ENCODE data around the gene LPAR1. TPM values are rescaled to one million over a fixed set of nuclear protein-coding genes. Genes with fewer than 3 reads are reported as not detected.

LPAR1 gene
- total RNA-seq, 5 donors from 2014 or later (not counting 1 experiment from before 2014, with no cell fraction given), result 0.26 to 0.47 (median 0.41) TPM; not detected in 2

DNA sequence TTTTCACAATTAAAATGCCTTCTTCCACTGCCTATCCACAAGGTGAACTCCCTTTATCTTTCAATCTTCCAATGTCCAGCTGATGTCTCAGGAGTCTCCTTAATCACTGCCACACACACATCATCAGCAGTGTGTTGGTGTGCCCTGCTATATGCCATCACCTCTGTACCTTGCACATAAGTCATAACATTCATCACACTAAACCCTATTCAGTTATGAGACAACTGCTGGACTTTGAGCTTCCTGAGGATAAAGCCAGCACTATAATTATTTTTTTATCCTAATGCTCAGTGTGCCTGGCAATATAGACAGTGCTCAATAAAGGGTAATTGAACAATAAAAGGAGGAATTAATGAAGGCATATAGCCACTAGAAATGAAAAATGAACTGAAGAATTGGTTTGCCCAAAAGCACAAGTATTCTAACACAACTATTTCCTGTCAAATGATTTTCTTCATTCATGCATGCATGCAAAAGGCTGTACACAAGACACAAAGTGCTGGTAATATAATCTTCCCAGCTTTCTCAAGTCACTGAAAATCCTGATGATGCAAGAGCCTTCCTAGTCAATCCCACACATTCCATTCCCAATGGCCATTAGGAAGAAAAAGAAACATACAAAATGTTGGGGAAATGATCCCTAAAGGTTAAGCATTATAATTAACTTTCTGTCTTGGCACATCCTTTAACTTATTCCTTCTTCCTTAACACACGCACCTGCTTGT lies 32.4 kb downstream of the LPAR1 start:
- H3K4me1 Mint-ChIP-seq, result no peaks in the 10 kb centered on the region
- Histone ChIP-seq H3K27ac (ENCODE audit: low read length) (no peak overlapping the region), H3K9me3 (no peaks in the 10 kb centered on the region), H3K4me1 (ENCODE audit: control insufficient read depth in 1 of 2, extremely low read depth in 1 of 2, insufficient read depth in 2 of 2, low read length in 2 of 2) (no peaks in the 10 kb centered on the region), H3K4me3 (ENCODE audit: control insufficient read depth in 1 of 2, extremely low read depth in 1 of 2, low read length in 1 of 2) (no peak overlapping the region), H3K36me3 (ENCODE audit: control insufficient read depth in 2 of 2, extremely low read depth in 1 of 2, insufficient read depth in 1 of 2, low read length in 1 of 2) (no peaks in the 10 kb centered on the region), H3K27me3 (replicated peaks in 1 of 2; ENCODE audit: control insufficient read depth in 2 of 2, extremely low read depth in 1 of 2, insufficient read depth in 2 of 2, low read length in 1 of 2) (no peaks in the 10 kb centered on the region)
- ATAC-seq (replicated peaks in 1 of 4), result no peak
- no peak for DNase-seq
- 57% methylated on average over 1 of the region's 1 CpG for WGBS (ENCODE audit: insufficient coverage)
- H3K4me3 Mint-ChIP-seq, result no peak overlapping the region
- peaks cover 3% of the 10 kb centered on the region in 2 donors for H3K27me3 Mint-ChIP-seq
- CTCF ChIA-PET, result no interaction called here
- POLR2A ChIA-PET, result no interaction called here
- H3K36me3 Mint-ChIP-seq, result no peaks in the 10 kb centered on the region
- H3K9me3 Mint-ChIP-seq, result peaks cover 4 to 8% (median 8%) of the 10 kb centered on the region in 3 donors
- H3K27ac Mint-ChIP-seq, result no peak overlapping the region

DNA sequence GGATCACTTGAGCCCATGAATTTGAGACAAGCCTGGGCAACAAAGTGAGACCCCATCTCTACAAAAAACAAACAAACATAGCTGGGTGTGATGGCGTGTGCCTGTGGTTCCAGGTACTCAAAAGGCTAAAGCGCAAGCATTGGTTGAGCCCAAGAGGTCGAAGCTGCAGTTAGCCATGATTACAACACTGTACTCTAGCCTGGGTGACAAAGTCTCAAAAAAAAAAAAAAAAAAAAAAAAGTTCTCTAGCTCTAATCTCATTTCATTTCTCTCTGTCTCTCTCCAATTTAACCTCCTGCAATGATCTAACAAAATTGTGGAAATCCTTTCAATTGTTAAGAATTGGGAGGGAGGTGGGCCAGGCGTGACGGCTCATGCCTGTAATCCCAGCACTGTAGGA lies 33.3 kb downstream of the LPAR1 start:
- Histone ChIP-seq H3K4me1 (ENCODE audit: control insufficient read depth in 1 of 2, extremely low read depth in 1 of 2, insufficient read depth in 2 of 2, low read length in 2 of 2) (no peaks in the 10 kb centered on the region), H3K27me3 (replicated peaks in 1 of 2; ENCODE audit: control insufficient read depth in 2 of 2, extremely low read depth in 1 of 2, insufficient read depth in 2 of 2, low read length in 1 of 2) (no peaks in the 10 kb centered on the region), H3K36me3 (ENCODE audit: control insufficient read depth in 2 of 2, extremely low read depth in 1 of 2, insufficient read depth in 1 of 2, low read length in 1 of 2) (no peaks in the 10 kb centered on the region), H3K4me3 (ENCODE audit: control insufficient read depth in 1 of 2, extremely low read depth in 1 of 2, low read length in 1 of 2) (no peak overlapping the region), H3K9me3 (no peaks in the 10 kb centered on the region), H3K27ac (ENCODE audit: low read length) (no peak overlapping the region)
- no peaks in the 10 kb centered on the region for H3K36me3 Mint-ChIP-seq
- H3K27me3 Mint-ChIP-seq, result peaks cover 3% of the 10 kb centered on the region in 2 donors
- ATAC-seq (replicated peaks in 1 of 4) (no peak), DNase-seq (no peak)
- ChIA-PET CTCF (no interaction called here), POLR2A (no interaction called here)
- peaks cover 4 to 8% (median 8%) of the 10 kb centered on the region in 3 donors for H3K9me3 Mint-ChIP-seq
- H3K27ac Mint-ChIP-seq, result no peak overlapping the region
- 90% methylated on average over 2 of the region's 5 CpGs for WGBS (ENCODE audit: insufficient coverage)
- H3K4me3 Mint-ChIP-seq, result no peak overlapping the region
- H3K4me1 Mint-ChIP-seq, result no peaks in the 10 kb centered on the region

DNA sequence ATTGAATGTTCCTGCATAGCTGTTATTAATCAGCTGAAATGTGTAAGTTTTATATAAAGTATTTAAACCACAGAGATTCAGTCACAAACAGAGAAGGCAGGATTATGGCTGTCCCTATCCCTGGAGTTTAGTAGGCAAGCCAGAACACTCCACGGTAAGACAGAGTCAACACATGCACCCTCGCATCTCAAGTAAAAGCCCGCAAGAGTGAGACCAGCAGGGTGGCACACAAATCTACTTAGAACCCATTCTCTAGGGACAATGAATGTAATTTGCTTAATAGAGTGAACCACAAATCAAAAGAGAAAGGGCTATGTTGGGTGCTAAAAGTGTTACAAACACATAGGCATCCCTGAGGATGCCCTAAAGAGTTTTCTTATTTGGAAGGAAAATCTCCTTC lies 35.1 kb downstream of the LPAR1 start:
- H3K4me1 Mint-ChIP-seq, result no peaks in the 10 kb centered on the region
- H3K27ac ChIP-seq (ENCODE audit: low read length), result no peak overlapping the region
- DNase-seq (no peak), ATAC-seq (replicated peaks in 1 of 4) (no peak)
- H3K9me3 ChIP-seq, result no peaks in the 10 kb centered on the region
- no peak overlapping the region for H3K4me3 Mint-ChIP-seq
- H3K4me3 ChIP-seq (ENCODE audit: control insufficient read depth in 1 of 2, extremely low read depth in 1 of 2, low read length in 1 of 2), result no peak overlapping the region
- CTCF ChIA-PET, result no interaction called here
- H3K36me3 ChIP-seq (ENCODE audit: control insufficient read depth in 2 of 2, extremely low read depth in 1 of 2, insufficient read depth in 1 of 2, low read length in 1 of 2), result no peaks in the 10 kb centered on the region
- WGBS (ENCODE audit: insufficient coverage), result no CpG with 5 or more reads among the region's 3 CpGs
- no peaks in the 10 kb centered on the region for H3K4me1 ChIP-seq (ENCODE audit: control insufficient read depth in 1 of 2, extremely low read depth in 1 of 2, insufficient read depth in 2 of 2, low read length in 2 of 2)
- peaks cover 4 to 8% (median 6%) of the 10 kb centered on the region in 3 donors for H3K9me3 Mint-ChIP-seq
- H3K27ac Mint-ChIP-seq, result no peak overlapping the region
- H3K27me3 Mint-ChIP-seq, result peaks cover 1 to 3% of the 10 kb centered on the region in 2 donors
- POLR2A ChIA-PET, result no interaction called here
- no peaks in the 10 kb centered on the region for H3K27me3 ChIP-seq (replicated peaks in 1 of 2; ENCODE audit: control insufficient read depth in 2 of 2, extremely low read depth in 1 of 2, insufficient read depth in 2 of 2, low read length in 1 of 2)
- no peaks in the 10 kb centered on the region for H3K36me3 Mint-ChIP-seq

DNA sequence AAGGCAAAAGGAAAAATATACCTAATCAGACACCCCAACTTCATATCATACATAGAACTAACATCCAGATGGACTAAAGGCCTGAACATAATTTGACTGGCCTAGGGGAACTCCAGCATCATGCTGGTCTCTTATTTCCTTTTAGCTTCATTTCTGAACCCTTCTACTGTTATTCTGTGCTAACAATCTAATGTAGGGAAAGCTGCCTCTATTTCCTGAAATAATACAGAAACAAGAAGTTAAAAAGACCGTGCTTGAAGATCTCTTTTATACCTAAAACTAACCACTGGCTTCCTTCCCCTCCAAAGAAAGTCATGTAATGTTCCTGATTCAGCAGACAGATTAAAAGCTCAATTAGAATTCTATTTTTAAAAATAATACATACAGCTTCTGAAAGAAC lies 36.7 kb downstream of the LPAR1 start:
- ChIA-PET CTCF (no interaction called here), POLR2A (no interaction called here)
- Mint-ChIP-seq H3K36me3 (no peaks in the 10 kb centered on the region), H3K27me3 (peaks cover 0 to 3% of the 10 kb centered on the region in 2 donors), H3K4me1 (no peaks in the 10 kb centered on the region), H3K4me3 (no peak overlapping the region), H3K9me3 (peaks cover 4 to 8% (median 4%) of the 10 kb centered on the region in 3 donors), H3K27ac (no peak overlapping the region)
- H3K27me3 ChIP-seq (replicated peaks in 1 of 2; ENCODE audit: control insufficient read depth in 2 of 2, extremely low read depth in 1 of 2, insufficient read depth in 2 of 2, low read length in 1 of 2), result no peaks in the 10 kb centered on the region
- ATAC-seq (replicated peaks in 1 of 4) (no peak), DNase-seq (no peak)
- H3K4me3 ChIP-seq (ENCODE audit: control insufficient read depth in 1 of 2, extremely low read depth in 1 of 2, low read length in 1 of 2), result no peak overlapping the region
- H3K36me3 ChIP-seq (ENCODE audit: control insufficient read depth in 2 of 2, extremely low read depth in 1 of 2, insufficient read depth in 1 of 2, low read length in 1 of 2), result no peaks in the 10 kb centered on the region
- no CpG with 5 or more reads among the region's 1 CpG for WGBS (ENCODE audit: insufficient coverage)
- no peaks in the 10 kb centered on the region for H3K9me3 ChIP-seq
- no peaks in the 10 kb centered on the region for H3K4me1 ChIP-seq (ENCODE audit: control insufficient read depth in 1 of 2, extremely low read depth in 1 of 2, insufficient read depth in 2 of 2, low read length in 2 of 2)
- H3K27ac ChIP-seq (ENCODE audit: low read length), result no peak overlapping the region

DNA sequence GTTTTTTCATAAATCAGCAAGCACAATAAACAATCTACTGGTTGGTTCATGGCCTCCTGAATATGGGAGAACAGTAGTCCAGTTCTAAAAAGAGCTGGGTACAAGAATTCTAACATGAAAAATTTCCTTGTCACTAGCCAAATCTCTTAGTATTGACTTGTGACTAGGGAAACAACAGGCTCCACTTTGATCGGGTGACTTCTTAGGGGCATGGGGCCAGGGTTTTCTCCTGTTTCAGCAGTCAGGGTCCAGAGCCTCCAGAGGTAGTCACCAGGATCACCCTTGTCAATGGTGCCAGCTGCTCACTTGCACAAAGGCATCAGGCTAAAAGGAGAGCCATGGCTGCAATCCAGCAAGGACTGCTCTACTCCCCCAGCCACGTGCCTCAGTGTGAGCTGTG lies 38.1 kb downstream of the LPAR1 start:
- H3K4me3 Mint-ChIP-seq, result no peak overlapping the region
- H3K27ac ChIP-seq (ENCODE audit: low read length), result no peak overlapping the region
- no peak for ATAC-seq (replicated peaks in 1 of 4)
- no peaks in the 10 kb centered on the region for H3K36me3 ChIP-seq (ENCODE audit: control insufficient read depth in 2 of 2, extremely low read depth in 1 of 2, insufficient read depth in 1 of 2, low read length in 1 of 2)
- ChIA-PET POLR2A (no interaction called here), CTCF (no interaction called here)
- peaks cover 4% of the 10 kb centered on the region in 3 donors for H3K9me3 Mint-ChIP-seq
- no peaks in the 10 kb centered on the region for H3K4me1 ChIP-seq (ENCODE audit: control insufficient read depth in 1 of 2, extremely low read depth in 1 of 2, insufficient read depth in 2 of 2, low read length in 2 of 2)
- H3K4me1 Mint-ChIP-seq, result no peaks in the 10 kb centered on the region
- H3K27ac Mint-ChIP-seq, result no peak overlapping the region
- H3K4me3 ChIP-seq (ENCODE audit: control insufficient read depth in 1 of 2, extremely low read depth in 1 of 2, low read length in 1 of 2), result no peak overlapping the region
- no peaks in the 10 kb centered on the region for H3K27me3 Mint-ChIP-seq
- WGBS (ENCODE audit: insufficient coverage), result 90% methylated on average over 2 of the region's 2 CpGs
- no peaks in the 10 kb centered on the region for H3K27me3 ChIP-seq (replicated peaks in 1 of 2; ENCODE audit: control insufficient read depth in 2 of 2, extremely low read depth in 1 of 2, insufficient read depth in 2 of 2, low read length in 1 of 2)
- H3K36me3 Mint-ChIP-seq, result no peaks in the 10 kb centered on the region
- no peak for DNase-seq
- no peaks in the 10 kb centered on the region for H3K9me3 ChIP-seq

DNA sequence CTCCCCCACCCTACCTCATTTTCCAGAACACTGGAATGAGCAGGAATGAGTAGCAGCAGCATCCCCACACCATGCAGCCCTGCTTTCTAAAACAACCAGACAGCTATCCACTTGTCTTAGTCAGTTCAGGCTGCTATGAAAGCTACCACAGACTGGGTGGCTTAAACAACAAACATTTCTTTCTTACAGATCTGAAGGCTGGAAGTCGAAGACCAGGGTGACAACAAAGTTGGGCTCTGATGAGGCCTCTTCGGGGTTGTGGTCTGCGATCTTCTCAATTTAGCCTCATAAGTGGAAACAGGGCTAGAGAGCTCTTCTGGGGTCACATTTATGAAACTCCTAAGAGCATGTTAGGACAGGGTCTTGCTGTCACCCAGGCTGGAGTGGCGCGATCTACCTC lies 38.9 kb downstream of the LPAR1 start:
- H3K36me3 Mint-ChIP-seq, result no peaks in the 10 kb centered on the region
- no peak overlapping the region for H3K27ac ChIP-seq (ENCODE audit: low read length)
- 78% methylated on average over 3 of the region's 5 CpGs for WGBS (ENCODE audit: insufficient coverage)
- no peaks in the 10 kb centered on the region for H3K27me3 Mint-ChIP-seq
- H3K4me1 Mint-ChIP-seq, result no peaks in the 10 kb centered on the region
- no peaks in the 10 kb centered on the region for H3K4me1 ChIP-seq (ENCODE audit: control insufficient read depth in 1 of 2, extremely low read depth in 1 of 2, insufficient read depth in 2 of 2, low read length in 2 of 2)
- ATAC-seq (replicated peaks in 1 of 4) (no peak), DNase-seq (no peak)
- H3K9me3 Mint-ChIP-seq, result peaks cover under 1 to 2% (median under 1%) of the 10 kb centered on the region in 3 donors
- no peaks in the 10 kb centered on the region for H3K36me3 ChIP-seq (ENCODE audit: control insufficient read depth in 2 of 2, extremely low read depth in 1 of 2, insufficient read depth in 1 of 2, low read length in 1 of 2)
- H3K4me3 Mint-ChIP-seq, result no peak overlapping the region
- H3K4me3 ChIP-seq (ENCODE audit: control insufficient read depth in 1 of 2, extremely low read depth in 1 of 2, low read length in 1 of 2), result no peak overlapping the region
- H3K27ac Mint-ChIP-seq, result no peak overlapping the region
- H3K27me3 ChIP-seq (replicated peaks in 1 of 2; ENCODE audit: control insufficient read depth in 2 of 2, extremely low read depth in 1 of 2, insufficient read depth in 2 of 2, low read length in 1 of 2), result peaks cover 0 to 2% of the 10 kb centered on the region in 2 experiments
- CTCF ChIA-PET, result interaction anchor here in 1 of 2 donors (0.6 kb wide), 1 partner anchor 55 kb away, joined by 4 read pairs; no protein-coding TSS in a partner anchor
- POLR2A ChIA-PET, result no interaction called here
- H3K9me3 ChIP-seq, result no peaks in the 10 kb centered on the region
